Glutamatergic neuron (in vitro differentiated cells): ENCODE results near the gene CAMK2D. TPM values are rescaled to one million over a fixed set of nuclear protein-coding genes. Genes with fewer than 3 reads are reported as not detected.
A peak's percentile ranks its signal among the peaks of the same experiment; 100 is the strongest.

Experiments used
- DNase-seq: peaks from one replicate; pipeline ENCODE4 v3.0.0; 2022
- H3K27ac Mint-ChIP-seq: one replicate; pipeline ENCODE4 v1.8.0; 2020; ENCODE audit warnings: mild to moderate bottlenecking, mixed read lengths, inconsistent platforms; ENCODE audit not compliant: unreplicated experiment
- H3K27me3 Mint-ChIP-seq: one replicate; pipeline ENCODE4 v1.8.0; 2020; ENCODE audit warnings: mild to moderate bottlenecking, moderate library complexity, mixed read lengths, inconsistent platforms; ENCODE audit not compliant: unreplicated experiment
- H3K36me3 Mint-ChIP-seq: one replicate; pipeline ENCODE4 v1.8.0; 2020; ENCODE audit warnings: mild to moderate bottlenecking, mixed read lengths, inconsistent platforms; ENCODE audit not compliant: unreplicated experiment
- H3K4me1 Mint-ChIP-seq: one replicate; pipeline ENCODE4 v1.8.0; 2020; ENCODE audit warnings: mild to moderate bottlenecking, low read depth, mixed read lengths, inconsistent platforms; ENCODE audit not compliant: unreplicated experiment
- H3K4me3 Mint-ChIP-seq: one replicate; pipeline ENCODE4 v1.8.0; 2020; ENCODE audit warnings: mild to moderate bottlenecking, mixed read lengths, inconsistent platforms; ENCODE audit not compliant: unreplicated experiment
- H3K9me3 Mint-ChIP-seq: one replicate; pipeline ENCODE4 v1.8.0; 2020; ENCODE audit warnings: mild to moderate bottlenecking, moderate library complexity, mixed read lengths, inconsistent platforms; ENCODE audit not compliant: unreplicated experiment
- CTCF ChIP-seq: fragments of 200-600 bp; sonication (generic); IDR thresholded peaks from one replicate; pipeline ENCODE4 v1.5.0; 2021; ENCODE audit not compliant: partially characterized antibody, unreplicated experiment
- total RNA-seq: library from RNA; stranded (reverse); fragmentation: NEBNext Ultra II Directional; extraction: Animal tissue kit (Norgen Biotek cat#: 25700); gene quantifications from one replicate; pipeline ENCODE4 v1.2.1, GENCODE V29; 2021; ENCODE audit not compliant: unreplicated experiment

Gene CAMK2D
- total RNA-seq, 1 donor from 2014 or later = 24.8 TPM

DNA sequence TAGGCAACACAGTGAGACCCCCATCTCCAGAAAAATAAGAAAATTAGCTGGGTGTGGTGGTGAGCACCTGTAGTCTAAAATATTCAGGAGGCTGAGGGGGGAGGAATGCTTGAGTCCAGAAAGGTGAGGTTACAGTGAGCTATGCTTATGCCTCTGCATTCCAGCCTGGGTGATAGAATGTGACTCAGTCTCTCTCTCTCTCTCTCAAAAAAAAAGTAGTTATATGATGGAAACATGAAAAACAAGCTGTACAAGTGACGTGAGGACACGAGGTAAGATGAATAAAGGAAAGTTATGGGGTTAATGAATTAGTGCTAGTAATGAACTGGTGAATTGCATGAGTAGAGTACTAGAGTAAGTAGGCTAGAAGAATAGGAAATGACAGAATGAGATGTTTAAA, 21.8 kb upstream of the CAMK2D start:
- Mint-ChIP-seq H3K36me3 (no peaks in the 10 kb centered on the region), H3K4me3 (no peak overlapping the region), H3K27me3 (no peaks in the 10 kb centered on the region), H3K27ac (no peak overlapping the region), H3K9me3 (peaks cover 1% of the 10 kb centered on the region), H3K4me1 (no peaks in the 10 kb centered on the region)
- DNase-seq = no peak
- no peak for TF ChIP-seq CTCF

- H3K36me3 Mint-ChIP-seq = no peaks in the 10 kb centered on the region
- no peak overlapping the region for H3K27ac Mint-ChIP-seq
- H3K4me3 Mint-ChIP-seq = no peak overlapping the region
- no peaks in the 10 kb centered on the region for H3K27me3 Mint-ChIP-seq
- H3K9me3 Mint-ChIP-seq = peaks cover 1% of the 10 kb centered on the region
- no peak for DNase-seq
- H3K4me1 Mint-ChIP-seq = no peaks in the 10 kb centered on the region
- peak; percentile 81 for TF ChIP-seq CTCF
These were observed 20.0 kb upstream of the CAMK2D start for GRCh38 chr4:113781439-113782040.

DNA sequence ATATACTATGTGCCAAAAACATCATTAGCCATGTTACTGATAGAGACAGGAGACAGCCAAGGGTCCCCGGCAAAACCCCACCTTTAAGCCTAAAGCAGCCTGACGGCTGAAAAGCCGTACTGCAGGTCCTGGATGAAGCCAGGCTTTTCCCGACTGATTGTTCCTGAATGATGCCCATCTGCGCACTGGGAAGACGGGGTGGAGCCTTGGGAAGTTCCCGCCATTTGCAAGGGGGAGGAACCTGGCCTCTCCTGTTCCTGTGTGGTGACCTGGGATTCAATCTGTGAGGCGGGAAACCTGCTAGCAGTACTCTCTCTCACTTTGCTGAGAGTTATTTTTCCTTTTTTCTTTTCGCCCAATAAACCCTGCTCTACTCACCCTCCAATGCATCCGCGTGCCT, 15.1 kb upstream of the CAMK2D start:
- Mint-ChIP-seq H3K9me3 (peaks cover 1% of the 10 kb centered on the region), H3K27ac (no peak overlapping the region), H3K27me3 (no peaks in the 10 kb centered on the region), H3K4me3 (no peak overlapping the region), H3K36me3 (no peaks in the 10 kb centered on the region), H3K4me1 (no peaks in the 10 kb centered on the region)
- TF ChIP-seq CTCF = no peak
- DNase-seq = no peak

GRCh38 chr4:113776016-113776415, 14.5 kb upstream of the CAMK2D start:
- no peak overlapping the region for H3K27ac Mint-ChIP-seq
- H3K4me3 Mint-ChIP-seq = no peak overlapping the region
- no peak for TF ChIP-seq CTCF

GRCh38 chr4:113773756-113774155, 12.2 kb upstream of the CAMK2D start:
- Mint-ChIP-seq H3K36me3 (no peaks in the 10 kb centered on the region), H3K4me3 (no peak overlapping the region), H3K27ac (no peak overlapping the region), H3K4me1 (no peaks in the 10 kb centered on the region), H3K9me3 (no peaks in the 10 kb centered on the region), H3K27me3 (no peaks in the 10 kb centered on the region)
- TF ChIP-seq CTCF = no peak
- DNase-seq = no peak

More at GRCh38 chr4:113776016-113776415, 14.5 kb upstream of the CAMK2D start:
- H3K27me3 Mint-ChIP-seq = no peaks in the 10 kb centered on the region
- no peaks in the 10 kb centered on the region for H3K4me1 Mint-ChIP-seq
- H3K36me3 Mint-ChIP-seq = no peaks in the 10 kb centered on the region
- DNase-seq = no peak
- H3K9me3 Mint-ChIP-seq = peaks cover 1% of the 10 kb centered on the region
